ENCODE measurements around the gene ACOX3. TPM values are rescaled to one million over a fixed set of nuclear protein-coding genes. Genes with fewer than 3 reads are reported as not detected.
A peak's percentile ranks its signal among the peaks of the same experiment; 100 is the strongest.

The ACOX3 gene
- total and polyA plus RNA-seq, 9 of the 15 experiments (the other 6 are each of a cell fraction or from before 2014, with no cell fraction given), result 0.68 to 7.3 (median 3.7) TPM

DNA sequence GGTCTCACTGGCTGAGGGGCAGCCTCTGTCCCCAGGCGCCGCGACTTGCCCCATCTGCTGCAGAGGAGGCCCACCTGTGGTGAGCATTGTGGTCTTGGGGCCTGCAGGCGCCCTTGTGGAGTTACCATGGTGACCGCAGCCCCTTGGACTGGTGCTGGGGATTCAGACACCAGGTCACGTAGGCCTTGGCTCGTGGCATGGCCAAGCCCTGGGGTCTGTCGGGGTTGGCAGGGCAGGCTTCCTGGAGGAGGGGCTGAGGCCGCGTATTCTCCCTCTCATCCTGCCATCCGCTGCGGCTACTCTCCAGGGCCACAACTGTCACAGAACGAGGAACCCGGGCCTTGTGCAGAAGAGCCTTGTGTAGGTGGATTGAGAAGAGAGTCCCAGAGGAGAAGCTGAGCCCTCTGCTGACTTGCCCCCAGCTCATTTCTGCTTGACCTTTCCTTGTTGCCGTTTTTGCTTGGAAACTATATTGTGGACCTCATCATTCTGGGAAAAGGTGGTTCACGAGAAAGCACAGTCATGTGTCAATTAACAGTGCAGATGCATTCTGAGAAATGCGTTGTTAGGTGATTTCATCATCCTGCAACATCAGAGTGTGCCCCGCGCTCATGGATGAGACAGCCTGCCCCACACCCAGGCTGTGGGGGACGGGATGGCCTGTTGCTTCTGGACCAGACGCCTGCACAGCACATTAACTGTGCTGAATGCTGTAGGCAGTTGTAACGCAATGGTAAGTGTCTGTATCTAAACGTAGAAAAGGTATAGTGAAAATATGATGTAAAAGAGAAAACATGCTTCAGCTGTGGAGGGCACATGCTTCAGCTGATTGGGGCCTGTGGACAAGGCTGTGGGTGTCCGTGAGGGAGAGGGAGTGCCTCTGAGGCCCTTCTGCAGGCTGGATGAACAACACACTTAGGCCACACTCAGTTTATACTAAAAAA is 38.5 kb upstream of the ACOX3 start (continued):
- no peak for TF ChIP-seq U2AF1 (optimal IDR thresholded peaks at IDR 0.05; ENCODE audit: low read depth, low read length)
- TF ChIP-seq ZNF41 (CRISPR knock-in tag; conservative IDR thresholded peaks at IDR 0.05), result peak; percentile 70
- TF ChIP-seq ZNF644 (tag; IDR thresholded peaks at IDR 0.05; ENCODE audit: low read depth), result no peak
- no peak for TF ChIP-seq TRIM28 (IDR thresholded peaks at IDR 0.05)
- TF ChIP-seq MXD1 (CRISPR knock-in tag; IDR thresholded peaks at IDR 0.05; ENCODE audit: borderline replicate concordance, poor library complexity, severe bottlenecking), result peak; percentile 25
- TF ChIP-seq SRF (CRISPR knock-in tag; IDR thresholded peaks at IDR 0.05), result no peak
- TF ChIP-seq EZH2 (IDR thresholded peaks at IDR 0.05; ENCODE audit: borderline replicate concordance, low read depth, low read length), result no peak
- TF ChIP-seq SOX6 (IDR thresholded peaks at IDR 0.05), result peak; percentile 85
- no peak for TF ChIP-seq BRF1 (IDR thresholded peaks at IDR 0.05; ENCODE audit: borderline replicate concordance, extremely low read depth, insufficient read length)
- no peak for TF ChIP-seq ZNF324 (CRISPR knock-in tag; IDR thresholded peaks at IDR 0.05)
- no peak for TF ChIP-seq EHMT2 (IDR thresholded peaks at IDR 0.05)
- no peak for TF ChIP-seq TARDBP (IDR thresholded peaks at IDR 0.05)
- no peak for TF ChIP-seq ZNF239 (CRISPR knock-in tag; IDR thresholded peaks at IDR 0.05)
- no peak for TF ChIP-seq FIP1L1 (IDR thresholded peaks at IDR 0.05; ENCODE audit: low read depth, low read length, poor library complexity, severe bottlenecking)
- 0 out of 2 replicates have a peak, but pooled peaks have one; percentile 7 for TF ChIP-seq HOXB6 (CRISPR knock-in tag; IDR thresholded peaks at IDR 0.05; ENCODE audit: borderline replicate concordance)
- no peak for TF ChIP-seq ZNF23 (CRISPR knock-in tag; IDR thresholded peaks at IDR 0.05)
- no peak for TF ChIP-seq PRPF4 (IDR thresholded peaks at IDR 0.05; ENCODE audit: insufficient read depth, low read depth, low read length, poor library complexity, severe bottlenecking)
- TF ChIP-seq TSC22D4 (tag; IDR thresholded peaks at IDR 0.05), result no peak
- no peak for TF ChIP-seq NCOA2 (IDR thresholded peaks at IDR 0.05; ENCODE audit: partially characterized antibody in 2 of 2)
- no peak for TF ChIP-seq SP2 (IDR thresholded peaks at IDR 0.05; ENCODE audit: extremely low read depth, low read depth, low read length, poor library complexity, severe bottlenecking)
- TF ChIP-seq YBX1 (IDR thresholded peaks at IDR 0.05), result no peak
- TF ChIP-seq, protein P1, sequence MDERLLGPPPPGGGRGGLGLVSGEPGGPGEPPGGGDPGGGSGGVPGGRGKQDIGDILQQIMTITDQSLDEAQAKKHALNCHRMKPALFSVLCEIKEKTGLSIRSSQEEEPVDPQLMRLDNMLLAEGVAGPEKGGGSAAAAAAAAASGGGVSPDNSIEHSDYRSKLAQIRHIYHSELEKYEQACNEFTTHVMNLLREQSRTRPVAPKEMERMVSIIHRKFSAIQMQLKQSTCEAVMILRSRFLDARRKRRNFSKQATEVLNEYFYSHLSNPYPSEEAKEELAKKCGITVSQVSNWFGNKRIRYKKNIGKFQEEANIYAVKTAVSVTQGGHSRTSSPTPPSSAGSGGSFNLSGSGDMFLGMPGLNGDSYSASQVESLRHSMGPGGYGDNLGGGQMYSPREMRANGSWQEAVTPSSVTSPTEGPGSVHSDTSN (CRISPR knock-in tag; IDR thresholded peaks at IDR 0.05; ENCODE audit: low read depth), result no peak
- TF ChIP-seq, protein P1 (tag; conservative IDR thresholded peaks at IDR 0.05; ENCODE audit: low read depth), result peak; percentile 48; the same call in 1 of the 2 replicates
- TF ChIP-seq RBM17 (IDR thresholded peaks at IDR 0.05; ENCODE audit: borderline replicate concordance, low read depth, low read length), result no peak
- no peak for TF ChIP-seq CAMTA2 (CRISPR knock-in tag; conservative IDR thresholded peaks at IDR 0.05)
- TF ChIP-seq ARID2 (IDR thresholded peaks at IDR 0.05), result no peak
- TF ChIP-seq TAF7 (tag; IDR thresholded peaks at IDR 0.05), result 0 out of 2 replicates have a peak, but pooled peaks have one; percentile 29

All from K562 (cell line).